ENCODE results near the gene HSPBP1.

HSPBP1 gene

GRCh38 chr19:55230780-55231179 lies 49.1 kb downstream of the HSPBP1 start:
- TF ChIP-seq ZNF8 (CRISPR knock-in tag; IDR thresholded peaks at IDR 0.05), result no peak
- no peak for TF ChIP-seq ZNF565 (CRISPR knock-in tag; conservative IDR thresholded peaks at IDR 0.05; ENCODE audit: low read depth)
- no peak for TF ChIP-seq BACH2 (CRISPR knock-in tag; IDR thresholded peaks at IDR 0.05; ENCODE audit: borderline replicate concordance)
- TF ChIP-seq CSRNP3 (CRISPR knock-in tag; IDR thresholded peaks at IDR 0.05), result no peak
- no peak for TF ChIP-seq ISL1 (CRISPR knock-in tag; IDR thresholded peaks at IDR 0.05)
- TF ChIP-seq CSDC2 (CRISPR knock-in tag; IDR thresholded peaks at IDR 0.05), result no peak
- TF ChIP-seq ZFP3 (CRISPR knock-in tag; IDR thresholded peaks at IDR 0.05), result no peak
- TF ChIP-seq, protein P1, sequence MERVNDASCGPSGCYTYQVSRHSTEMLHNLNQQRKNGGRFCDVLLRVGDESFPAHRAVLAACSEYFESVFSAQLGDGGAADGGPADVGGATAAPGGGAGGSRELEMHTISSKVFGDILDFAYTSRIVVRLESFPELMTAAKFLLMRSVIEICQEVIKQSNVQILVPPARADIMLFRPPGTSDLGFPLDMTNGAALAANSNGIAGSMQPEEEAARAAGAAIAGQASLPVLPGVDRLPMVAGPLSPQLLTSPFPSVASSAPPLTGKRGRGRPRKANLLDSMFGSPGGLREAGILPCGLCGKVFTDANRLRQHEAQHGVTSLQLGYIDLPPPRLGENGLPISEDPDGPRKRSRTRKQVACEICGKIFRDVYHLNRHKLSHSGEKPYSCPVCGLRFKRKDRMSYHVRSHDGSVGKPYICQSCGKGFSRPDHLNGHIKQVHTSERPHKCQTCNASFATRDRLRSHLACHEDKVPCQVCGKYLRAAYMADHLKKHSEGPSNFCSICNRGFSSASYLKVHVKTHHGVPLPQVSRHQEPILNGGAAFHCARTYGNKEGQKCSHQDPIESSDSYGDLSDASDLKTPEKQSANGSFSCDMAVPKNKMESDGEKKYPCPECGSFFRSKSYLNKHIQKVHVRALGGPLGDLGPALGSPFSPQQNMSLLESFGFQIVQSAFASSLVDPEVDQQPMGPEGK (CRISPR knock-in tag; IDR thresholded peaks at IDR 0.05; ENCODE audit: borderline replicate concordance), result no peak
- TF ChIP-seq ZC3H10 (CRISPR knock-in tag; IDR thresholded peaks at IDR 0.05), result no peak
- no peak for TF ChIP-seq OSR1 (CRISPR knock-in tag; IDR thresholded peaks at IDR 0.05)
- TF ChIP-seq ESRRG (CRISPR knock-in tag; IDR thresholded peaks at IDR 0.05), result no peak
- no peak for TF ChIP-seq ARNTL (CRISPR knock-in tag; IDR thresholded peaks at IDR 0.05; ENCODE audit: borderline replicate concordance, low read depth)
- no peak for TF ChIP-seq ZFP30 (CRISPR knock-in tag; IDR thresholded peaks at IDR 0.05)
- TF ChIP-seq ZNF70 (CRISPR knock-in tag; IDR thresholded peaks at IDR 0.05), result no peak
- no peak for TF ChIP-seq SNAI2 (CRISPR knock-in tag; IDR thresholded peaks at IDR 0.05)
- TF ChIP-seq TCF4 (CRISPR knock-in tag; IDR thresholded peaks at IDR 0.05; ENCODE audit: borderline replicate concordance), result no peak
- ATAC-seq, result no peak

GRCh38 chr19:55230329-55230728 lies 49.6 kb downstream of the HSPBP1 start:
- ATAC-seq, result no peak
- TF ChIP-seq, protein P2, sequence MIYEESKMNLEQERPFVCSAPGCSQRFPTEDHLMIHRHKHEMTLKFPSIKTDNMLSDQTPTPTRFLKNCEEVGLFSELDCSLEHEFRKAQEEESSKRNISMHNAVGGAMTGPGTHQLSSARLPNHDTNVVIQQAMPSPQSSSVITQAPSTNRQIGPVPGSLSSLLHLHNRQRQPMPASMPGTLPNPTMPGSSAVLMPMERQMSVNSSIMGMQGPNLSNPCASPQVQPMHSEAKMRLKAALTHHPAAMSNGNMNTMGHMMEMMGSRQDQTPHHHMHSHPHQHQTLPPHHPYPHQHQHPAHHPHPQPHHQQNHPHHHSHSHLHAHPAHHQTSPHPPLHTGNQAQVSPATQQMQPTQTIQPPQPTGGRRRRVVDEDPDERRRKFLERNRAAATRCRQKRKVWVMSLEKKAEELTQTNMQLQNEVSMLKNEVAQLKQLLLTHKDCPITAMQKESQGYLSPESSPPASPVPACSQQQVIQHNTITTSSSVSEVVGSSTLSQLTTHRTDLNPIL (CRISPR knock-in tag; IDR thresholded peaks at IDR 0.05; ENCODE audit: low read depth), result no peak
- TF ChIP-seq TCF4 (CRISPR knock-in tag; IDR thresholded peaks at IDR 0.05; ENCODE audit: borderline replicate concordance) (no peak), TSHZ2 (CRISPR knock-in tag; IDR thresholded peaks at IDR 0.05) (no peak)

- TF ChIP-seq SNAI2 (CRISPR knock-in tag; IDR thresholded peaks at IDR 0.05) (no peak), BACH2 (CRISPR knock-in tag; IDR thresholded peaks at IDR 0.05; ENCODE audit: borderline replicate concordance) (no peak), GLIS3 (CRISPR knock-in tag; IDR thresholded peaks at IDR 0.05) (no peak), ZNF70 (CRISPR knock-in tag; IDR thresholded peaks at IDR 0.05) (no peak), ESRRG (CRISPR knock-in tag; IDR thresholded peaks at IDR 0.05) (no peak), ISL1 (CRISPR knock-in tag; IDR thresholded peaks at IDR 0.05) (no peak), ZNF565 (CRISPR knock-in tag; conservative IDR thresholded peaks at IDR 0.05; ENCODE audit: low read depth) (no peak), ZNF8 (CRISPR knock-in tag; IDR thresholded peaks at IDR 0.05) (no peak), CSDC2 (CRISPR knock-in tag; IDR thresholded peaks at IDR 0.05) (no peak), TSHZ2 (CRISPR knock-in tag; IDR thresholded peaks at IDR 0.05) (no peak), RARB (CRISPR knock-in tag; IDR thresholded peaks at IDR 0.05) (no peak), CSRNP3 (CRISPR knock-in tag; IDR thresholded peaks at IDR 0.05) (no peak), PPARA (CRISPR knock-in tag; IDR thresholded peaks at IDR 0.05; ENCODE audit: borderline replicate concordance) (no peak), ZC3H10 (CRISPR knock-in tag; IDR thresholded peaks at IDR 0.05) (no peak), ZFP30 (CRISPR knock-in tag; IDR thresholded peaks at IDR 0.05) (no peak), OSR1 (CRISPR knock-in tag; IDR thresholded peaks at IDR 0.05) (no peak), ZFP3 (CRISPR knock-in tag; IDR thresholded peaks at IDR 0.05) (no peak)
- TF ChIP-seq, protein P2 (CRISPR knock-in tag; IDR thresholded peaks at IDR 0.05; ENCODE audit: low read depth), result no peak
- no peak for ATAC-seq
Measured at GRCh38 chr19:55229789-55230182, 50.1 kb downstream of the HSPBP1 start.

All from SK-N-SH treated with all-trans-retinoic acid at 6 μM for 48 hours (cell line).